UCSD-AML1 (cell line): Measurements from ENCODE around the gene RFTN1.
A peak's percentile ranks its signal among the peaks of the same experiment; 100 is the strongest.

Source experiments
- DNase-seq: peaks from one replicate; lab custom pipeline; 2025; ENCODE audit not compliant: unreplicated experiment; lab: John Stamatoyannopoulos, UW

The RFTN1 gene

GRCh38 chr3:16334909-16335308, 178.6 kb downstream of the RFTN1 start:
- DNase-seq: no peak

- no peak for DNase-seq
Measured at GRCh38 chr3:16332904-16333426, 180.5 kb downstream of the RFTN1 start.

- no peak for DNase-seq
Measured at GRCh38 chr3:16331319-16331883, 182.1 kb downstream of the RFTN1 start.

- no peak for DNase-seq
Measured at GRCh38 chr3:16330351-16330750, 183.1 kb downstream of the RFTN1 start.

GRCh38 chr3:16329826-16330129, 183.7 kb downstream of the RFTN1 start:
- DNase-seq: no peak

GRCh38 chr3:16329036-16329825, 184.3 kb downstream of the RFTN1 start:
- no peak for DNase-seq

- no peak for DNase-seq
Measured at GRCh38 chr3:16328124-16328523, 185.4 kb downstream of the RFTN1 start.

- no peak for DNase-seq
Measured at GRCh38 chr3:16326724-16327349, 186.7 kb downstream of the RFTN1 start.

GRCh38 chr3:16325850-16326249, 187.6 kb downstream of the RFTN1 start:
- no peak for DNase-seq

- no peak for DNase-seq
Measured at GRCh38 chr3:16323737-16324136, 189.8 kb downstream of the RFTN1 start.

GRCh38 chr3:16322189-16322588, 191.3 kb downstream of the RFTN1 start:
- DNase-seq: no peak

GRCh38 chr3:16320711-16321110, 192.8 kb downstream of the RFTN1 start:
- no peak for DNase-seq

GRCh38 chr3:16319723-16320122, 193.8 kb downstream of the RFTN1 start:
- no peak for DNase-seq

GRCh38 chr3:16319307-16319706, 194.2 kb downstream of the RFTN1 start:
- DNase-seq: no peak

GRCh38 chr3:16318176-16318575, 195.3 kb downstream of the RFTN1 start:
- no peak for DNase-seq

GRCh38 chr3:16317561-16317945, 195.9 kb downstream of the RFTN1 start:
- DNase-seq: no peak

- no peak for DNase-seq
Measured at GRCh38 chr3:16316847-16317560, 196.5 kb downstream of the RFTN1 start.

- DNase-seq: no peak
Measured at GRCh38 chr3:16316396-16316795, 197.1 kb downstream of the RFTN1 start.

GRCh38 chr3:16315623-16316022, 197.9 kb downstream of the RFTN1 start:
- DNase-seq: no peak

GRCh38 chr3:16313886-16314645, 199.4 kb downstream of the RFTN1 start:
- no peak for DNase-seq

GRCh38 chr3:16311960-16312451, 201.5 kb downstream of the RFTN1 start:
- peak; percentile 62 for DNase-seq
